NCI-H82 (cell line): ENCODE data around the gene SLC39A3.

Experiments used
- DNase-seq: peaks from one replicate; lab custom pipeline; 2025; lab: John Stamatoyannopoulos, UW

SLC39A3 gene

DNA sequence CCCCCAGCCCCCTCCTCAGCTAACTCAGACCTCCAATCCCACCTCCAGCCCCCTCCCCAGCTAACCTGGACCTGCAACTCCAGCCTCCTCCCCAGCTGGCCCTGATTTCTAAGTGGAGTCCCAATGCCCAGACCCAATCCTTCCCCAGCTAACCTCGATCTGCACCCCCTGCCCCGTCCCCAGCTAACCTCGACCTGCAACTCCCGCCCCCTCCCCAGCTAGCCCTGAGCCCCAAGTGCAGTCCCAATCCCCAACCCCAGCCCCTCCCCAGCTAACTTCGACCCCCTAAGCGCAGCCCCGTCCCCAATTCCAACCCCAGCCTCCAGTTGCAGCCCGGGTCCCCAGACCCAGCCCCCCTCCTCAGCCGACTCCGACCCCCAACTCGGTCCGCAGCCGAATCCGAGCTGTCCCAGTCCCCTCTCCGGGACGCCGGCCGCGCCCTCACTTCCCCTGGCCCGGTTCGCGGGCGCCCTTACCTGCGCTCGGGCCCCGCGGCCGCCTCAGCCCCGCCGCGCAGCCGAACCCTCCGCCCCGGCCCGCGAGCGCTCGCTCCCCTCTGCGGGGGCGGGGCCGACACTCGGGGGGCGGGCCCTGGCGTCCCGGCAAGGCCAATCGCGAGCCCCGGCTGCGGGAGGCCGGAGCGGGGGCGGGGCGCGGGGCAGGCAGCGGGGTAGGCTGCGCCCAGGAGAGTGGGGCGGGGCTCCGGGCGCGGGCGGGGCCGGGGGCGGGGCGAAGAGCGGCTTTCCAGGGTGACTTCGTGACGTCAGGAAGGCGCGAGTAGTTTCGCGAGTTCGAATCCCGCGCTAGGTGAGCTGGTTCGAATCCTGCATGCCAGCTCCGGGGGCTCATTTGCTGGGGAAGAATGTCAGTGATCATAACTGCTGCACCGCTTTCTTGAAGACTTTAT lies 37.4 kb downstream of the SLC39A3 start, which contains the start of gene GNG7:
Gene GNG7, minus strand, starts transcription at position 525 of the 907 bp plus-strand sequence. CDS start 182,006 bp downstream, outside the sequence.
- peak; percentile 79 for DNase-seq

GRCh38 chr19:2701361-2702169 lies 38.3 kb downstream of the SLC39A3 start:
- DNase-seq: no peak

GRCh38 chr19:2700660-2701360 lies 39.0 kb downstream of the SLC39A3 start:
- DNase-seq: no peak

GRCh38 chr19:2699413-2700140 lies 40.2 kb downstream of the SLC39A3 start:
- no peak for DNase-seq

DNA sequence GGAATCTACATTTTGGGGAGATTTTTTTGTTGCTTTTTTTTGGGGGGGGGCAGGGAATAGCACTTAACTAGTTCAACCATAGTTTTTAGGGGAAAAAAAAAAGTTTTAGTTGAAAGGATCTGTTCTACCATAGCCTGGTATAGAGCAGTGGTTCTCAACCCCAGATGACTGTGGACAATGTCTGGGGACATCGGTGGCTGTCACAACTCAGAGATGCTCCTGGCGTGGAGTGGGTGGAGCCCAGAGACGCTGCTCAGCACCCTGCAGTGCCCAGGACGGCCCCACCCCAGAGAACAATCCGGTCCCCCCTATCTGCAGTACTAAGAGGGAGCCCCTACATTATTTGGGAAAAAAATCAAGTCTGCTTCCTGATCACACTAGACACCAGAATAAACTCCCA lies 45.6 kb downstream of the SLC39A3 start:
- DNase-seq: no peak

GRCh38 chr19:2693492-2694160 lies 46.2 kb downstream of the SLC39A3 start:
- no peak for DNase-seq

DNA sequence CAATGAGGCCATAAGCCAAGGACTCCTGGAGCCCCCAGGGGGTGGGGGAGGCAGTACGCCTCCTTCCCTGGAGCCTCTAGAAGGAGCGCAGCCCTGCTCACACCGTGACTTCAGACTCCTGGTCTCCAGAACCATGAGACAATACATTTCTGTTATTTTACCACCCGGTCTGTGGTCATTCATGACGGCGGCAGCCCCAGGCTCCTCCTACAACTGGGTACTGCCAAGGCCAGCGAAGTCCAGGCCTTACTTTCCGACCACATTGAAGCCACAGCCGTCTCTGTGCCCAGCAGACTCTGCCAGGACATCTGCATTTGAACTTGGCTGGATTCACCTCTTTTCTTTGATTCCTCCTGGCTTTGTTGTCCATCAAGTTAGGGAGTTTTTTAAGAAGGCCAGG lies 47.9 kb downstream of the SLC39A3 start:
- no peak for DNase-seq

- no peak for DNase-seq
Observed at GRCh38 chr19:2690856-2691255, 49.0 kb downstream of the SLC39A3 start.

DNA sequence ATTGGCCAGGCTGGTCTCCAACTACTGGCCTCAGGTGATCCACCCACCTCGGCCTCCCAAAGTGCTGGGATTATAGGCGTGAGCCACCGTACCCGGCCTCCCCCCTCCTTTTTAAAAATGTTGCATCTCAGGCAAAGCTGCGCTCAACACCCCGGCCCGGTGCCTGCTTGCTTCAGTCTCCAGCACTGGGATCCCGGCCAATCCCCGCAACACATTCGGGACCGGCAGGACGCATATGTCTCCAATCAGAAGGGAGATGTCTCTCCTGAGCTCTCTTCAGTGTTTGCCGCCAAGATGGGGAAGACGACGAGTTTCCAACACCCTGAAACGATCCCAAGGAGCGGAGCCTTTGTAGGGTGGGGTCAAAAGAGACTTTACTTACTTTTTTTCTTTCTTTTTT lies 53.5 kb downstream of the SLC39A3 start:
- no peak for DNase-seq

- no peak for DNase-seq
Observed at GRCh38 chr19:2685204-2685704, 54.6 kb downstream of the SLC39A3 start.

DNA sequence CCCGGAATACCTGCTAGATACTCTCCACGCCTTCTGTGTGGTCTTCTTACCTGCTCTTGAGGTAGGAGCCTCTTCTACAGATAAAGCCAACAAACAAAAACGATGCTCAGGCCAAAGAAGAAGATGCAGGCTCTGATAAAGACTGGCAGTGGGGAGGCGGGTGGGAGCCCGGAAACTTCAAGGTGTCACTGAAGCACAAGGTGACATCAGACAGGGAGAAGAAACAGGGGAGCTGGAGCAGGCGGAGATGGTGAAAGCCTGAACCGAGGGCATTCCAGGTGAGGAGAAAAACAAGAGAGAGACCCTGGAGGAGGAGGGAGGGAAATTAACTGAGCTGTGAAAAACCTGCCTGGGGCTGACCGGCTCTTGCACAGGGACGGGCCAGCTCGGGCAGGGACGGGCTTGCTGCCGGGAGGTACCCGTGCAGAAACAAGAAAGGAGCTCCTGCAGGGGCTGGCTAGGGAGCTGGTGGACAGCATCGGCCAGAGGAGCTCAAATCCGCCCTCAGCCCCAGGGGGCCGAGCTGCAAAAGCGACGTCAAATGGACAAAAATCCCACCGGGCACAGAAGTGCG lies 56.3 kb downstream of the SLC39A3 start:
- no peak for DNase-seq
